Neural progenitor cell (in vitro differentiated cells): ENCODE measurements around the gene TUBGCP3.

Experiments
- EZH2 ChIP-seq: fragments of 200-600 bp; sonication (generic); IDR thresholded peaks from 2 replicates; pipeline ENCODE4 v1.6.1; 2017; ENCODE audit warnings: antibody characterized with exemption, mild to moderate bottlenecking, moderate library complexity
- EZH2phosphoT487 ChIP-seq: fragments of 200-600 bp; sonication (generic); IDR thresholded peaks from 2 replicates; pipeline ENCODE4 v1.6.1; 2017; ENCODE audit warnings: antibody characterized with exemption
- TF ChIP-seq, protein P1 (sequence below): fragments of 200-600 bp; sonication (generic); IDR thresholded peaks from 2 replicates; pipeline ENCODE4 v1.5.1; 2017; ENCODE audit warnings: antibody characterized with exemption, mild to moderate bottlenecking

DNA sequence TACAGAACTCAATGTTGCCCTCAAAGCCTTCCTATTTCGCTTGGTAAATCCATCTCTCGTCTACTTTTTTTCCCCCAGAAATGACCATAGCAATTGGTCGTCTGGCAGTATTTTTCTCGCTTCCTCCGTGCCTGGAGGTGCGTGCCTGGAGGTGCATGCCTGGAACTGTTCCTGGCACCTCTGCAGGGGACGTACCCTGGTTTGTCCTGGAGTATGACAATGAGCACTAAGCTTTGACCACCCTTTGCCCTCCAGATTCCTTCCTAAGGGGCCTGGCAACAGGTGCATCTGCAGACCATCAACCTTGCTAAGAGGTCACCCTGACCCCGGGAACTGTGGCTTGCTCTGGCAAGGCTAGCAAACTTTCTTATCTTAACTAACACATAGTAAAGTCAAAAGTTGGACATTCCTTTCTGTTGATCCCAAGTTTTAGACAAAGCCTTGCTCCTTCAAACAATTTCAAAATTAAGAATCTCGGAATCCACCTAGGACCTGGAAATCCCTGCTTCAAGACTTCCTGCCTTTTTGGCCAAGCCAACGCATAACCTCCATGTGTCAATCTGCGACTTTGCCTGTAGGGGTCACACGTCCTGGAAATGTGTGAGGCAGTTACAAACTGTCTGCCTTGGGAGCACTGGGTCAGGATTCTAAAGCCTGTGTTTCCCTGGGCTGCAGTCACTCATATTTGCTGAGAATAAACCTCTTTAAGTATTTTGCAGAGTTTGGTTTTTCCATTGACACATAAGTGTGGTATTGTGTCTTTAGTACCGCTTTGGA is 28.8 kb upstream of the TUBGCP3 start:
- TF ChIP-seq, protein P1, sequence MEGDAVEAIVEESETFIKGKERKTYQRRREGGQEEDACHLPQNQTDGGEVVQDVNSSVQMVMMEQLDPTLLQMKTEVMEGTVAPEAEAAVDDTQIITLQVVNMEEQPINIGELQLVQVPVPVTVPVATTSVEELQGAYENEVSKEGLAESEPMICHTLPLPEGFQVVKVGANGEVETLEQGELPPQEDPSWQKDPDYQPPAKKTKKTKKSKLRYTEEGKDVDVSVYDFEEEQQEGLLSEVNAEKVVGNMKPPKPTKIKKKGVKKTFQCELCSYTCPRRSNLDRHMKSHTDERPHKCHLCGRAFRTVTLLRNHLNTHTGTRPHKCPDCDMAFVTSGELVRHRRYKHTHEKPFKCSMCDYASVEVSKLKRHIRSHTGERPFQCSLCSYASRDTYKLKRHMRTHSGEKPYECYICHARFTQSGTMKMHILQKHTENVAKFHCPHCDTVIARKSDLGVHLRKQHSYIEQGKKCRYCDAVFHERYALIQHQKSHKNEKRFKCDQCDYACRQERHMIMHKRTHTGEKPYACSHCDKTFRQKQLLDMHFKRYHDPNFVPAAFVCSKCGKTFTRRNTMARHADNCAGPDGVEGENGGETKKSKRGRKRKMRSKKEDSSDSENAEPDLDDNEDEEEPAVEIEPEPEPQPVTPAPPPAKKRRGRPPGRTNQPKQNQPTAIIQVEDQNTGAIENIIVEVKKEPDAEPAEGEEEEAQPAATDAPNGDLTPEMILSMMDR = peak; percentile 77
- no peak for TF ChIP-seq EZH2
- TF ChIP-seq EZH2phosphoT487 = no peak
